K562 (cell line): Measurements from ENCODE around the gene TNFSF13. TPM values are rescaled to one million over a fixed set of nuclear protein-coding genes. Genes with fewer than 3 reads are reported as not detected.

Experiments
- ATF7 ChIP-seq: fragments of 450-650 bp; IDR thresholded peaks from 2 replicates; pipeline ENCODE4 v1.7.1; 2014; ENCODE audit warnings: mild to moderate bottlenecking, moderate library complexity
- CLOCK ChIP-seq: fragments of 250-450 bp; sonication (Bioruptor Pico); IDR thresholded peaks from 2 replicates; pipeline ENCODE4 v1.4.0; 2020; ENCODE audit warnings: mild to moderate bottlenecking, moderate library complexity, borderline replicate concordance
- CREM ChIP-seq: IDR thresholded peaks from 2 replicates; pipeline ENCODE4 v1.6.1; 2014; ENCODE audit warnings: antibody characterized with exemption, low read depth
- CXXC5 ChIP-seq: fragments of 250-450 bp; sonication (Bioruptor Pico); IDR thresholded peaks from 2 replicates; pipeline ENCODE4 v1.8.0; 2022; ENCODE audit warnings: inconsistent platforms, mild to moderate bottlenecking, moderate library complexity
- ESRRB ChIP-seq: fragments of 250-450 bp; sonication (Bioruptor Pico); IDR thresholded peaks from 2 replicates; pipeline ENCODE4 v1.5.0; 2020; ENCODE audit warnings: mild to moderate bottlenecking, moderate library complexity, borderline replicate concordance
- FIP1L1 ChIP-seq: fragments of 200-400 bp; formaldehyde crosslinking; IDR thresholded peaks from 2 replicates; pipeline ENCODE4 v1.6.1; 2018; ENCODE audit warnings: mild to moderate bottlenecking, low read depth, low read length; ENCODE audit not compliant: poor library complexity, severe bottlenecking
- HINFP ChIP-seq: fragments of 450-650 bp; conservative IDR thresholded peaks from 2 replicates; pipeline ENCODE4 v1.6.1; 2016; ENCODE audit warnings: missing genetic modification characterization, low read depth, mild to moderate bottlenecking, control low read depth, missing compliant biosample characterization
- JUND ChIP-seq, 2 experiments: IDR thresholded peaks; 2 replicates in 1 of 2; 3 replicates in 1 of 2; pipeline ENCODE4 v1.6.1; 2011; ENCODE audit warnings: borderline replicate concordance in 2 of 2, low read depth in 2 of 2, low read length in 2 of 2, improper control_type of control experiment in 1 of 2, missing biosample characterization in 1 of 2, missing genetic modification characterization in 1 of 2, missing genetic modification reagents in 1 of 2
- LEF1 ChIP-seq: fragments of 450-650 bp; IDR thresholded peaks from 2 replicates; pipeline ENCODE4 v1.6.1; 2016; ENCODE audit warnings: mild to moderate bottlenecking
- MTA1 ChIP-seq: fragments of 450-650 bp; IDR thresholded peaks from 2 replicates; pipeline ENCODE4 v1.6.1; 2017; ENCODE audit warnings: borderline replicate concordance
- MTA2 ChIP-seq: fragments of 450-650 bp; IDR thresholded peaks from 2 replicates; pipeline ENCODE4 v1.6.1; 2016; ENCODE audit warnings: low read depth
- PCBP1 ChIP-seq: fragments of 200-400 bp; formaldehyde crosslinking; IDR thresholded peaks from 2 replicates; pipeline ENCODE4 v1.6.1; 2018; ENCODE audit warnings: mild to moderate bottlenecking, low read depth, low read length; ENCODE audit not compliant: poor library complexity, severe bottlenecking
- RBBP5 ChIP-seq: fragments of 200-600 bp; sonication (generic); IDR thresholded peaks from 2 replicates; pipeline ENCODE4 v1.6.1; 2012; ENCODE audit warnings: borderline replicate concordance, mild to moderate bottlenecking, low read length, control low read depth, inconsistent platforms; ENCODE audit not compliant: insufficient read depth, poor library complexity, severe bottlenecking
- SIN3A ChIP-seq, 2 experiments: fragments of 150-350 bp in 1 of 2; IDR thresholded peaks; 2 replicates each; pipeline ENCODE4 v1.6.1; 2011 to 2016; ENCODE audit warnings: borderline replicate concordance in 2 of 2, low read depth in 2 of 2, low read length in 2 of 2, mild to moderate bottlenecking in 2 of 2, moderate library complexity in 2 of 2; ENCODE audit not compliant: control insufficient read depth in 1 of 2
- TAF1 ChIP-seq: IDR thresholded peaks from 2 replicates; pipeline ENCODE4 v1.6.1; 2011; ENCODE audit warnings: mild to moderate bottlenecking, low read length, moderate library complexity; ENCODE audit not compliant: insufficient read depth, control insufficient read depth, severe bottlenecking; ENCODE audit errors: extremely low read depth
- TBP ChIP-seq: optimal IDR thresholded peaks from 2 replicates; pipeline ENCODE3; 2011; ENCODE audit warnings: low read depth, low read length, improper control_type of control experiment
- TFAP4 ChIP-seq: sonication (generic); formaldehyde crosslinking; IDR thresholded peaks from 2 replicates; pipeline ENCODE4 v1.8.0; 2022; ENCODE audit warnings: missing genetic modification reagents, mild to moderate bottlenecking, moderate library complexity, borderline replicate concordance
- USF1 ChIP-seq: sonication (generic); formaldehyde crosslinking; IDR thresholded peaks from 2 replicates; pipeline ENCODE4 v1.9.0; 2022; ENCODE audit warnings: mild to moderate bottlenecking, missing genetic modification reagents
- ZC3H11A ChIP-seq: IDR thresholded peaks from 2 replicates; pipeline ENCODE4 v1.6.1; 2012; ENCODE audit warnings: low read depth, low read length, improper control_type of control experiment
- ZNF274 ChIP-seq: IDR thresholded peaks from 2 replicates; pipeline ENCODE4 v1.6.1; 2011; ENCODE audit warnings: low read depth, mild to moderate bottlenecking, low read length, moderate library complexity, borderline replicate concordance
- ZNF282 ChIP-seq: sonication (generic); formaldehyde crosslinking; IDR thresholded peaks from 2 replicates; pipeline ENCODE4 v1.8.1; 2023; ENCODE audit warnings: missing genetic modification reagents
- polyA plus RNA-seq, 8 experiments: library from polyadenylated mRNA; depleted of rRNA in 4 of 8; stranded (reverse) in 5 of 8; unstranded in 3 of 8; fragments of >200 nt; fragmentation: Nextera tagmentation in 2 of 8; fragmentation: Illumina TruSeq in 1 of 8; extraction: Ambion mirVana in 2 of 8; extraction: Trizol in 1 of 8; gene quantifications; 2 replicates each; pipeline versions ENCODE4 v1.2.1 to v1.2.3, GENCODE V29; 2011 to 2014; ENCODE audit warnings: inconsistent platforms in 1 of 8, missing spikeins in 1 of 8
- total RNA-seq, 7 experiments: library from RNA; depleted of rRNA in 6 of 7; stranded (reverse); fragments of >200 nt in 6 of 7; fragmentation: Illumina TruSeq in 2 of 7; extraction: Trizol in 2 of 7; gene quantifications; 2 replicates each; pipeline versions ENCODE4 v1.2.1 to v1.2.3, GENCODE V29; 2011 to 2021; ENCODE audit warnings: low replicate concordance in 1 of 7

Gene TNFSF13
- total and polyA plus RNA-seq, 9 of the 15 experiments (the other 6 are each of a cell fraction or from before 2014, with no cell fraction given): 0.04 to 0.51 (median 0.19) TPM; not detected in 1

GRCh38 chr17:7561589-7562207 is 3.1 kb downstream of the TNFSF13 start, which contains the start of gene SENP3 (continued):
- peak; percentile 76 for TF ChIP-seq CXXC5
- no peak for TF ChIP-seq ZC3H11A
- TF ChIP-seq ESRRB (CRISPR knock-in tag): no peak
- TF ChIP-seq CLOCK (CRISPR knock-in tag): no peak
- peak; percentile 55 for TF ChIP-seq TAF1
- TF ChIP-seq SIN3A (IDR thresholded peaks at IDR 0.05; ENCODE audit: borderline replicate concordance in 2 of 2, control insufficient read depth in 1 of 2, low read depth in 2 of 2, low read length in 2 of 2): peak in 1 of 2 experiments; percentile 61; a peak in 1 of 4 replicates
- no peak for TF ChIP-seq MTA2
- TF ChIP-seq LEF1: no peak
- TF ChIP-seq JUND (IDR thresholded peaks at IDR 0.05; ENCODE audit: borderline replicate concordance, low read depth, low read length): no peak
- no peak for TF ChIP-seq JUND (tag; IDR thresholded peaks at IDR 0.05; ENCODE audit: borderline replicate concordance, low read depth, low read length)
- TF ChIP-seq MTA1: peak; percentile 93
- peak; percentile 43 for TF ChIP-seq TBP
- no peak for TF ChIP-seq ZNF274
- peak; percentile 98 for TF ChIP-seq CREM
- TF ChIP-seq ATF7: 0 out of 2 replicates have a peak, but pooled peaks have one; percentile 13
- TF ChIP-seq FIP1L1: peak; percentile 18
- peak; percentile 41 for TF ChIP-seq PCBP1
- TF ChIP-seq HINFP (tag): no peak
- peak; percentile 9; the same call in 1 of the 2 replicates for TF ChIP-seq TFAP4 (CRISPR knock-in tag)
- peak; percentile 75 for TF ChIP-seq RBBP5
- TF ChIP-seq ZNF282 (CRISPR knock-in tag): no peak
- peak; percentile 16; the same call in 1 of the 2 replicates for TF ChIP-seq USF1 (CRISPR knock-in tag)
